Measurements from ENCODE around the gene WAC.

Gene WAC

DNA sequence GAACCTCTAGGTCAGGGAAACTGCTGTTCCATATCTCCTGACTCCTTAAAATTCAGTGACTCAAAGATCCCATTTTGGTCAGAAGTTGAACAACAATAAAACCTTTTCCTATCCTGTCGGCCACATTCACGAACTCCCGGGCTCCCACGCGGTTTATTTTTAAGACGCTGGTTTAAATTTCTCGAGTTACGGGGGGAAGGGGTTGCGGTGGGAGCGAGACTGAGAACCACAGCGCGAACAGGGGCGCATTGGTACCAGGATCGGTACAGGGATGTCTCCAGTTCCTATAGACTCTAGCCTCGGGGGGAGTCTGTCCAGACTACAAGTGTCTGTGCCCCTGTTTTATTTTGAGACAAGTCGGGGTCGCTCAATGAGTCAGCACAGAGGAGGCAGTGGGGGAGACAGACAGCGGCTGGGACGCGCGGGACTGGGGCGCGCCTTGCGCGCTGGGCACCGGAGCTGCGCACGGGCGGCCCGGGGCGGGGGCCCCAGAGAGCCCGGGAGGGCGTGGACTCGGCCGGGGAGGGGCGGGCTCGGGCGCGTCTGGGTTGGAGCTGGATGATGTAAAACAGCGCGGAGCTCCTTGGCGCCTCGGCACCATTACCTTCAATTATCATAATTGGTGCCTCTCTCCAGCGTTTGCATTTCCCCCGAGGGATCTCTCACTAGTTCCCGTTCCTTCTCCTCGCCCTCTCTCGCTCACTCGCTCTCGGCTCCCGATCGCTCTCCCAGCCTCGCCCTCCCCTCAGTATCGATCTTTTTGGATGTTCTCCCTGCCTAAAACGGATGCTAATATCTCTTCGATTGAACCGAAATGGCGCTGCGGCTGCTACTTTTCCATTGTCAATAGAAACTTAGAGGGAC lies 135.7 kb downstream of the WAC start:
- peak; percentile 36 for DNase-seq (ENCODE audit: low read depth)

DNA sequence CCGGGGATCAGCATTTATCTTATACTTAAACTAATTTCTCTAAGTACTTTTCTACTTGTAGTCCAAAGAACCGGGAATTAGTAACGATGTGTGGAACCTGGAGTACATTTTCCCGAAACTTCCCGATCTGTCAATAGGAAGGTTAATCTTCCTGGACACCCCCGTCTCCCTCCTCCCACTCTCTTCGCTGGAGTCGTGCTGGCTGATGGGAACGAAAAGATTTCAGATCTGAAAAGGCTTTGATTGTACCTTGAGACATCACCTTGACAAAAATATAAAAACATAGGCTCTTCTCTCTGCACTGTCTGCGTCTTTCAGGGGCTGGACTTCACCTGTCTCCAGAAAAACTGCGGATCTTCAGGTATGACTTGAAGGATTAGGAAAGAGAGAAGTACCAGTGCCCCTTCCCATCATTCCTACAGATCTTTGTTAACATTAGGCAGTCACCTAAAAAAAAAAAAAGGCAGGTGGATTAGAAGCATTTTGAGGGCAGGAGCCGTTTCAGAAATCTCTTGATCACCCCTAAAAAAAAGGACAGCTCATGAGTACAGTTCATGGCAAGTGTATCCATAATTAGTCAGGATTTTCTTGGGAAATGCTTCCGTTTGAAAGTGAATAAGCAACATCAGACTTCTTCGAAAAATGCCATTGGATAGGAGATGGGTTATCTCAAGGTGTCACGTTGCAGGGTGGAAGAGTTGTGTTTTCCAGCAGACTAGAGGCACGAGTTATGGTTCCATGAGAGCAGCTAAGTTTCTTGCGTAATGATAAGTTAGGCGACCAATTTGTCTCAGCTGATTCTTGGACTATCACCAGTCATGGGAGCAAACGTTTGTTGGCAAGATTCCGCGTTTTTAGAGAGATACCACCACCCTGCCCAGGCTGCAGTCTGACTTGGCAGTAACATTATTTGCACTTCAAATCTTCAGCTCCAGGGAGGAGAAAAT lies 136.6 kb downstream of the WAC start:
- no peak for DNase-seq (ENCODE audit: low read depth)

Data from EH (cell line).